Thymus (tissue), 11 donors: Measurements from ENCODE around the gene TENT5C. TPM values are rescaled to one million over a fixed set of nuclear protein-coding genes. Genes with fewer than 3 reads are reported as not detected.

Source experiments
- DNase-seq, 9 donors: peaks; one replicate each; pipeline ENCODE4 v3.0.0-alpha.2; 2013; ENCODE audit warnings: low spot score in 9 of 9, low read depth in 6 of 9, missing footprints in 1 of 9
- H3K27ac ChIP-seq, 2 donors: one replicate each; pipeline ENCODE4 v1.5.1; 2013; ENCODE audit warnings: control low read depth in 1 of 2, low read depth in 1 of 2, low read length in 1 of 2, mild to moderate bottlenecking in 1 of 2, moderate library complexity in 1 of 2
- H3K27me3 ChIP-seq, 2 donors: one replicate each; pipeline ENCODE4 v1.5.1; 2013; ENCODE audit warnings: low read length in 1 of 2; ENCODE audit not compliant: control insufficient read depth in 2 of 2, insufficient read depth in 1 of 2
- H3K36me3 ChIP-seq, 2 donors: one replicate each; pipeline ENCODE4 v1.5.1; 2013; ENCODE audit warnings: low read length in 1 of 2, mild to moderate bottlenecking in 1 of 2, moderate library complexity in 1 of 2; ENCODE audit not compliant: control insufficient read depth in 2 of 2, insufficient read depth in 2 of 2
- H3K4me1 ChIP-seq, 2 donors: one replicate each; pipeline ENCODE4 v1.5.1; 2013; ENCODE audit warnings: low read length in 2 of 2; ENCODE audit not compliant: control insufficient read depth in 2 of 2, insufficient read depth in 2 of 2
- H3K4me3 ChIP-seq, 2 donors: one replicate each; pipeline ENCODE4 v1.5.1; 2013; ENCODE audit warnings: low read length in 2 of 2, control low read depth in 1 of 2, mild to moderate bottlenecking in 1 of 2
- H3K9me3 ChIP-seq, 2 donors: one replicate each; pipeline ENCODE4 v1.5.1; 2013; ENCODE audit warnings: low read length in 1 of 2, mild to moderate bottlenecking in 1 of 2; ENCODE audit not compliant: control insufficient read depth in 2 of 2, insufficient read depth in 1 of 2
- WGBS: extraction: QIAGEN DNeasy Blood & Tissue Kit; methylation state at CpG from one replicate; pipeline ENCODE4 v1.1.7; 2013; 5-methylcytosine and 5-hydroxymethylcytosine counted together
- polyA plus RNA-seq: library from polyadenylated mRNA; stranded (reverse); fragments of 200-250 nt; gene quantifications from one replicate; pipeline ENCODE4 v1.2.3, GENCODE V29; 2013
- total RNA-seq: library from RNA; stranded (reverse); fragments of 120-200 nt; gene quantifications from one replicate; pipeline ENCODE4 v1.2.4, GENCODE V29; 2013
- donor health status: healthy.

The TENT5C gene
- total and polyA plus RNA-seq, 2 donors = 2.5 to 3.7 TPM

- no peaks in the 10 kb centered on the region for H3K9me3 ChIP-seq
- no peaks in the 10 kb centered on the region for H3K4me1 ChIP-seq
- no peak overlapping the region for H3K27ac ChIP-seq
- H3K4me3 ChIP-seq = no peak overlapping the region
- H3K27me3 ChIP-seq = no peaks in the 10 kb centered on the region
- no peak for DNase-seq
- no peaks in the 10 kb centered on the region for H3K36me3 ChIP-seq
- 96% methylated on average over 8 of the region's 8 CpGs for WGBS
Measured at GRCh38 chr1:117585086-117585485, 20.8 kb upstream of the TENT5C start.

DNA sequence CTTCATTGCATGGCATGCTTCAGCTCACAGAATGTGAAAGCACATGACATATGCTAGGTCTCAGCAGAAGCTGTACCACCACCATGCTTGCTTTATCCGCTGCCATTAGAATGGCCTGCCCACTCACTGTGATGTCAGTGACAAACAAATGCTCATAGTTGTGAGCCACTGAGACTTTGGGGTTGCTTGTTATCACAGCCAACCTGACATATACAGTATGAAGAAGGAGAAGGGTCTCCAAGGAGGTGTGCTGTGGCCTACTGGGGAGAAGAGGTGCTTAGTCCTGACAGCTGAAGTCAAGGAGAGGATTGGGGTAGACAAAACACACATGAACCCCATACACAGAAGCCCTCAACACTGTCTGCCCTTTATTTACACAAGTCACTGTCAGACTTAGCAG, 19.5 kb upstream of the TENT5C start:
- Histone ChIP-seq H3K27ac (no peak overlapping the region), H3K36me3 (no peaks in the 10 kb centered on the region), H3K4me3 (no peak overlapping the region), H3K9me3 (no peaks in the 10 kb centered on the region), H3K27me3 (peaks cover 0 to 3% of the 10 kb centered on the region in 2 donors), H3K4me1 (no peaks in the 10 kb centered on the region)
- WGBS = 98% methylated on average over 1 of the region's 1 CpG
- no peak for DNase-seq

DNA sequence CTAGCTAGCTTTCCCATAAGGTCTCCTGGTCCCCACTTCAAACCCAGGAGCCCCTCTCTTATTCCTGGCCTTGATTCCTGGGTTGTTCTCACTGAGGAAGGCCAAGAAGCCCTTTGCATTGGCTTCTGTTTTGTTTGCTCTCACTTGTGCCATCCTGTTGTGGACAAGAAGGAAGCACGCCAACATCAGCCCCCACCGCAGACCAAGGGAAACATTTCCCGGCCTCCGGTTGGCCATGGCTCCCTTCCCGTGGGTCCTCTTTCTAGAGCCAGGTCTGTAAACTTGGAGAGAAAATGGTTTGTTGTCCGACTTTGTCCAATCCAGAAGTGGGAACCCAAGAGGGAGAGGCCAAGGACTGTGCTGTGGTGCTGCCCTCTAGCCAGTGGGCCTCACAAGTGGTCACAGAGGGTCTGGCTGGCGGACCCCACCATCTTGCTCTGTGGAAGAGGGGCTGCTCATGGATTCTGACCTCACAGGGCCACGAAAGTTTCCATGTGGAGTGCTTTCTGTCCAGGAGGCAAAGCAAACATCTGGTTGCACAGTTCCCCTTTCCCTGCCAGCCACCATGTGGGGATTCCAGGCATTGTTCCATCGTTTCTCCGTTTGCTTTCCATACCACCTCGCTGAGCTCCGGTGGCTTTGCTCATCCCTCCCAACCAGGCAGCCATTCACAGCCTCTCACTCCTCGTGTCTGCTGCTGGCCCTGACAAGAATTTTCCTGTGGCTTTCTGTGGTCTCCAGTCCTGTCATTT, 18.9 kb upstream of the TENT5C start:
- Histone ChIP-seq H3K36me3 (no peaks in the 10 kb centered on the region), H3K4me3 (no peak overlapping the region), H3K9me3 (no peaks in the 10 kb centered on the region), H3K27me3 (peaks cover 0 to 3% of the 10 kb centered on the region in 2 donors), H3K27ac (no peak overlapping the region), H3K4me1 (no peaks in the 10 kb centered on the region)
- DNase-seq = no peak
- WGBS = 86% methylated on average over 13 of the region's 13 CpGs

DNA sequence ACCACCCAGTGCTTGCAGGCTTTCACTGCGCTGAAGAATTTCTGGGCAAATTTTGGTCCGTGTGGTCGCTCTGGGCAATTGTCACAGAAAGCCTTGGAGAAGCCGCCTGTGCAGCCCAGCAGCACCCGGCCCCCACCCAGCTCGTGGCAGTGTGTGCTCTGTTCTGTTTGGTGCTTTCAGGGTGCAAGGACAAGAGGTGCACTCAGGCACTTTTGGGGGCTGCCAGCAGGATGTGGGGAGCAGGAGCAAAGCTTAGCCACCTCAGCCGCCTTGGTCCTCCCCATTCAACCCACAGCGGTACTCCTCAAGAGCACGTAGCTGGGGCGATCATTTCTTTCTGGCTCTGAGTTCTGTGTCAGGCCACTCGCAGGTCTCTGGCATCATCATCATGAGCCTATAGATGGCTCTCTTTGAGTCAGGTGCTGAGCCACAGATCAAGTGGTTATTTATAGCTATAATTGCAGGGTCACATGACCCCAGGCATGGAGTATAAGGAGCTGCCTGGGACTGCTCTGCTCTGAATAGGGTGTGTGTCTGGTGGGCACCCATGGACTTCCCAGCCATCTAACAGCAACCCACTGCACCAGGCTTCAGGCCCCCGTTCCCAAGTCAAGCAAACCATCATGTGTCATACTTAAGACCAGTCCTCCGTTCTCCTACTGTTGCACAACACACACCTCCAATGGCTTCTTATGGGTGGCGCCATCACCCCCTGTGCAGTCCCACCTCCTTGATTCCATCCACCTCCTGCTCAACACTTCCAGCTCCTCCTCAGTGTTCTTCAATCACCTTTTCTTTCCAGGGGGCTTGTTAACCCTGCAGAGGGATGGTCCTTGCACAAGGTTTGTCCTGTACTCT, 18.1 kb upstream of the TENT5C start:
- Histone ChIP-seq H3K27ac (no peak overlapping the region), H3K27me3 (peaks cover 0 to 3% of the 10 kb centered on the region in 2 donors), H3K4me1 (no peaks in the 10 kb centered on the region), H3K9me3 (no peaks in the 10 kb centered on the region), H3K4me3 (no peak overlapping the region), H3K36me3 (no peaks in the 10 kb centered on the region)
- no peak for DNase-seq
- 90% methylated on average over 14 of the region's 14 CpGs for WGBS

GRCh38 chr1:117589544-117589943, 16.3 kb upstream of the TENT5C start:
- no peaks in the 10 kb centered on the region for H3K4me1 ChIP-seq
- no peak overlapping the region for H3K4me3 ChIP-seq
- DNase-seq = no peak
- H3K27me3 ChIP-seq = peaks cover 0 to 3% of the 10 kb centered on the region in 2 donors
- no peaks in the 10 kb centered on the region for H3K36me3 ChIP-seq
- WGBS = 94% methylated on average over 2 of the region's 2 CpGs
- H3K27ac ChIP-seq = no peak overlapping the region
- H3K9me3 ChIP-seq = no peaks in the 10 kb centered on the region

GRCh38 chr1:117590273-117590925, 15.4 kb upstream of the TENT5C start:
- Histone ChIP-seq H3K36me3 (no peaks in the 10 kb centered on the region), H3K4me1 (no peaks in the 10 kb centered on the region), H3K9me3 (no peaks in the 10 kb centered on the region), H3K4me3 (no peak overlapping the region), H3K27ac (no peak overlapping the region), H3K27me3 (peaks cover 0 to 3% of the 10 kb centered on the region in 2 donors)
- DNase-seq = no peak
- WGBS = 63% methylated on average over 7 of the region's 7 CpGs

DNA sequence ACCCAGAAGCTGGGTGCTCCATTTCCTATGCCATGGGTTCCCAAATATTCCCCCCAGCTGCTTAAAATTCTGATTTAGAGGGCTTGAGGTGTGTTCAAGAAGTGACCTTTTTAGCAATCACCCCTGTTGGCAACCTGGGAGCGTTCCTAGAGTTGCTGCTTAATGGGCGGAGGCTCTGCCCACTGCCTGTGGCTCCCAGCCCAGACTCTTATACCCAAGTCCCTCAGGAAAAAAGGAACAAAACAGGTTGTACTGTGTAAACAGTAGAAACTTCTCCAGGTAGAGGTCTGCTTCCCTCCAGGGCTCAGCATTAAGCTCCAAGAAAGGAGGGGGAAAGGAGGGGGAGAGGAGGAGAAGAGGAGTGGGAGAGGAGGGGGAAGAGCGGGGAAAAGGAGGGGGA, 14.6 kb upstream of the TENT5C start:
- peaks cover 0 to 3% of the 10 kb centered on the region in 2 donors for H3K27me3 ChIP-seq
- no peaks in the 10 kb centered on the region for H3K36me3 ChIP-seq
- 95% methylated on average over 3 of the region's 3 CpGs for WGBS
- no peak for DNase-seq
- no peaks in the 10 kb centered on the region for H3K4me1 ChIP-seq
- H3K27ac ChIP-seq = no peak overlapping the region
- H3K9me3 ChIP-seq = no peaks in the 10 kb centered on the region
- H3K4me3 ChIP-seq = no peak overlapping the region

DNA sequence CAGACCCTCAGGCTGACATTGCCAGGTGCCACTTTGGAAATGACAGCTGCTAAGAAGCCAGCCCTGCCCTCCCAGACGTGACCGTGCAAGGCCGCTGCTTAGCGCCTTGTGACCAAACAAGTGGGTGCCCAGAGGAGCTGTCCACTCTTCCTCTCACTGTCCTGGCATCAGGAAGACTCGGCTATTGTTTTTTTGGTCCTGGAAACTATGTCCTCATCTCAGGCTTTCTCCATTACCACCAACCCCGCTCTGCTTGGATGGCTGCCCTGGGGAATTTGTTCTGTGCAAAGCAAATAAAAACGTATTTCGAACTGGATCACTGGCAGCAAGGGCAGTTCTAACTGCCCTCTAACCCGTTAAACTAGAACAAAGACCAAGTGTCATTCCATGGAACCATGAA, 13.7 kb upstream of the TENT5C start:
- no peak for DNase-seq
- 96% methylated on average over 9 of the region's 9 CpGs for WGBS
- H3K9me3 ChIP-seq = no peaks in the 10 kb centered on the region
- H3K4me3 ChIP-seq = no peak overlapping the region
- H3K4me1 ChIP-seq = no peaks in the 10 kb centered on the region
- no peak overlapping the region for H3K27ac ChIP-seq
- peaks cover 2 to 6% of the 10 kb centered on the region in 2 donors for H3K27me3 ChIP-seq
- H3K36me3 ChIP-seq = no peaks in the 10 kb centered on the region
